GM19328 (cell line): ENCODE data around the gene GREB1L.
"Not testable (repeated sequence)": the region's sequence is repeated elsewhere in the genome, so short reads cannot be mapped to it uniquely, and the experiment has no call there.

Experiments
- ATAC-seq: cut with Tn5 transposase; IDR thresholded peaks from one replicate; pipeline ENCODE4 v1.9.1; 2021; ENCODE audit warnings: mild to moderate bottlenecking, moderate library complexity; ENCODE audit not compliant: unreplicated experiment

The GREB1L gene

DNA sequence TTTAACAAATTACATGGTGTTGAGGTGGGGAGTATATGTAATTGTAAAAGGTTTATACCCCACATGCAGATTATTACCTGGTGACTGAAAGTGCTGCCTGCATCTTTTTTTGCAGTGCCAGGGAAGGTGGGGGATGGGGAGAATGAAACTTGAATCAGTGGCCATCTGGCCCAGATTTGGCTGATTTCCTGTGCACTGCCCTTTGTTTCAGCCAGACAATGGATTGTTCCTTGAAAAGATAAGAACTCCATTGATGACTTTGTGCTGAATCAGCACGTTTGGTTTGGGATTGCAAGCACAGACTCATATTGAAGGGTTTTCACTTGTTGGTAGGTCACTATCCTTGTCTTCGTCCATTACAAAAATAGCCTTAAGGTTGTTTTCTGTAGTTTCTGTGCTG, 20.9 kb downstream of the GREB1L start:
- ATAC-seq, result no peak

DNA sequence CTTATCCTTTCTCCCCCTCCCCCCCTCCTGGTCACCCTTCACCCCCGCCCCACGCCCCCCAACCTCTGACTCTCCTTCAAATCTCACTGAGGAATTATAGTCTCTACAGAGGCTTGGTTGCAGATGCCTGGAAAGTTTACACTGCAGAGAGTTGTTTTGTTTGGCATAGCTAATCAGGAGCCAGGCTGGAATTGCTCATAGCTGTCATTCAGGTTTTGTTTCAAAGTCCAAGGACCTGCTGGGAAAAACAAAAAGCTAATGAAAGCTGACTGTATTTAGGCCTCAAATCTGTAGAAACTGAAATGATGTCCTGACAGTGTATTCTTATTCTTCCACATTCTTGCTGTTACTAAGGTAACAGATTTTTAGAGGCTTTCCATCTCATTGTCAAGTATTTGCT, 22.6 kb downstream of the GREB1L start:
- no peak for ATAC-seq

DNA sequence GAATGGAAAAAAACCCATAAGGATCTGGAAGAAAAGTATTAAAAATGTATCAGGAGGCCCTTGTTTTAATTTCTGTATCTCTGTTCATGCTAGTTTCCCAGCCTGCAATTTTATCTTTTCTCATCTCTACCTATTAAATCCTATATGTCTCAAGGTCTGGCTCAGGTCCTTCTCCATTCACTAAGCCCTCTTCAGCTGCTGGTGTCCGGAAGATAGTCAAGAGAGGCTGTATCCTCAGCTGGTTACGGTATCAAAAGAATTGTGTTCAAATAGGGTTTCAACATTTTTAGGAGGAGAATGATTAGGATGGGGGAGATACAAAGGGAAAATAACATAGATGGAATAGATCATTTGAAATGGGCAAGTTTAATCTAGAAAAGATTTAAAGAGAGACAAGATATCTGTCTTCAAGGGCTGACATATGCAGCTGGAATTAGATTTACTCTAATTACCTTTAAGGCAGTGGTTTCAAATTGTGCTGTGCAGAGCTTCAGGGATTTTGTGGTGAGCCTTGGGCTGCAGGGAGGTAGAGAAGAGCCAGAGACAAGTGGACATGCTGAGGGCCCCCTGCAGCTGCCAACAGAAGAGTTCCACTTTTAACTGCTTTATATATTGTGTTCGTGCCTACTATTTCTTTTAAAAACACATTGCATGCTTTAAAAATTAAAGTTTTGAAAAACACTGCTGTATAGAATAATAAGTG, 24.1 kb downstream of the GREB1L start:
- no peak for ATAC-seq

DNA sequence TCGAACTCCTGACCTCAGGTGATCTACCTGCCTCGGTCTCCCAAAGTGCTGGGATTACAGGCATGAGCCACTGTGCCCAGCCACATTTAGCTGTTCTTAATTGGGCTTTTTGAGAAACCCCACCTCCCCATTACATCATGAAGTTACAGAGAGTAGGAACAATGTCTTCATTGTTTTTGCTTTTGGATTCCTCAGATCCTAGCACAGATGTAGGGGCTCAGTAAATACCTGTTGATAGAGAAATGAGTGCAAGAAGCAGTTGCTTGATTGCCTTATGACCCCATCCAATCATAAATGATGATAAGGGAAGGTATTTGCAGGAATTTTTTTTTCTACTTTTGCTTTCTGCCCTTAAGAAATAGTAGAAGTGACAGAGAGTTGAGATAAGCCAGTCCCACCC, 25.4 kb downstream of the GREB1L start:
- ATAC-seq, result no peak

DNA sequence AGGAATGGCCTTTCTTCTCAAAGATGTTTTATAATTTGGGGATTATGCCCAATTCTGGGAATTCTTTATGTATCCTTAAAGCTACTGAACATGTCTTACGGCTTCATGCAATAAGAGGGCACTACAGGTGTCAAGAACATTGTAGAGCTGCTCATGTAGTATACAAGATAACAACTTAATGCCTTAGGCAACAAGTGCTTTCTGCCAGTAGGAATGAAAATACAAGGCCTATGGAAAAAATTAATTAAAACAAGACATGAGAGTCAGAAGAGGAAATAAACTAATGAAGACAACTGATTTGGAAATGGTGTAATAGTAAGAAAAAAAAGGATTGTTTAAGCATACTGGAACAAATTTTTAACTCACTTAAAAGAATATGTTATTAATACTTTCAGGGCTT, 27.3 kb downstream of the GREB1L start:
- no peak for ATAC-seq

DNA sequence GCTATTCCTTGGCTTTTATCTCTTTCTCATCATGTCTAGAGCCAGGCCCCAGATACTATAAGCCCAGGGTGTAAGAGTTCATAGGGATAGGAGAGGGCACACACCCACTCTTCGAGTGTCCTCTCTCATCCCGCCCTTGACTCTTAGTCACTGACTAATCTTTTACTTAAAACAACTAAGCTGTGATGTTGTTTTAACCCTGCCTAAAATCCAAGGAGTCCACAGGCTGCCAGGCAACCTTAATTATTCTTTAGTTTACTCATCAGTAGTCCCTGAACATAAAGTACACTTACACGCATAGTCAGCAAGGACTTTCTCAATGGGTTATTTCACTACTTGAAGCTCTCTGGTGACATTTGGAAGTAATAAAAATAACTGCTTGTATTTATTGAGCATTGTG, 28.4 kb downstream of the GREB1L start:
- ATAC-seq, result no peak

DNA sequence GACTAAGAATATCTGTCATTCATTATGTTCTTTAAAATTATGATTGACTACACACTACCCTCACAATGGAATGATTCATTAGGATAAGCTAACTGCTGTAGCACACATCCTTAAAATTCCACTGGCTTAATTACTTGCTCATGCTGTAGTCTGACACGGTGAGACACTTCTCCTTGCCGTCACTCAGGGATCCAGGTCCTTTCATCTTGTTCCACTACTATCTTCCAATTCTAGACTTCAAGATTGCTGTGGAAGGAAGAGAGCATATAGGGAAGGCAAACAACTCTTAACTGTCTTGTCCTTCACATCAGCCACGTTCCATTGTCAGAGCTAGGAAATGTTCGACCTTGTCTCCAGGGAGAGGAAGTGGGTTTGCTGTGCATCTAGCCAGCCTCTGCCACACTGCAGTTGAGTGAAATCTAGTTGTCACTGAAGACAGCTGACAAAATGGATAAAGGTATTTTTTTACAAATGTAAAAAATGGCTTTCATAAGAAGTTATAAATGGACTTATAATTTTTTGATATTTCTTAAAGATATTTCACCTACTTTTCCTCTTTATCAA, 30.1 kb downstream of the GREB1L start:
- ATAC-seq, result no peak

DNA sequence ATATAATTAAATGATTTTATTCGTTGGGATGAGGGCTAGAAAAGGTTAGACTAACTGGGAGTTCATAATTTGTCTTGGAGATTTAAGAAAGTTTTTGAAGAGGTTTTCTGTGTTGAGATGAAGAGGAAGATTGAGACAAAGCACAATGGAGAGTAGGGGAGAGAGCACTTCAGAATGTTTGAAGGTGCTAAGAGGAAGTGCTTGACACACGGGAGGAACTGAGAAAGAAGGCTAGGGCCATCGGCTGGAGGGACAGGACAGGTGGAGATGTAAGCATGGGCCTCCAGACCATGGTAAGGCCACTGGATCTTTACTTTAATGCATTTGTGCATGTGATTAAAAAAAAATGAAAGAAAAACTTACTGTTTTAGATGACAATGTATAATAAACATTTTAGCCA, 31.5 kb downstream of the GREB1L start:
- no peak for ATAC-seq

DNA sequence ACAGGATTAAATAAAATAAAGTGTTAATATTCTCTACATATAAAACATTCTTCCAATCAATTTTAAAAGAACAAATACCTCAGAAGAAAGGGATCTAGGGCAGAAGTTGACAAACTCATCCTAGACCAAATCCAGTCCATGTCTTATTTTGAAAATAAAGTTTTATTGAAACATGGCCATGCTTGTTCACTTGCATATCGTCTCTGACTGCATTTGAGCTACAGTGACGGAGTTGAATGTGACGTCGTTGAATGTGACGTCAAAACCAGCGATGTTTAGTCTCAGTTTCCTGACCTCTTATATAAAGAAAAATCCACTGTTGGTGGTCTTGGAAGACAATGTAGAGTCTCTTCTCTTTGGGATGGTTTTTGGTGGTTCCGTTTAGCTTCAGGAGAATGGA, 33.6 kb downstream of the GREB1L start:
- no peak for ATAC-seq

DNA sequence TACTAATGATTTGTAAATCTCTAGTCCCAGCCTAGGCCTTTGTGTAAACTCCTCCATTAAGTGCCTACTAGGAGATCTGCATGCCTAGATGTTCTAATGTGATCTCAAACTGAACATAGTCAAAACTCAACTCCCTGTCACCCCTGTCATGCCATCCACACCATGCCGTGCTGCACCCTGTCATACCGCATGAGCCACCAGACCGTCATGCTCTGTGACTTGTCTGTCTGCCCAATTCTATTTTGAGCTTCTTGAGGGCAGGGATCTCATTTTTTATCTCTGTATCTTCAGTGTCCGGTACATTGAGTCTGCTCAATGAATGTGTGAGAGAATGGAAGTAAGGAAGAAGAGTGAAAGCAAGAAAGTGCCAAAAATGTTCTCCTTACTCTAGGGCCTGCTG, 35.5 kb downstream of the GREB1L start:
- ATAC-seq, result no peak

DNA sequence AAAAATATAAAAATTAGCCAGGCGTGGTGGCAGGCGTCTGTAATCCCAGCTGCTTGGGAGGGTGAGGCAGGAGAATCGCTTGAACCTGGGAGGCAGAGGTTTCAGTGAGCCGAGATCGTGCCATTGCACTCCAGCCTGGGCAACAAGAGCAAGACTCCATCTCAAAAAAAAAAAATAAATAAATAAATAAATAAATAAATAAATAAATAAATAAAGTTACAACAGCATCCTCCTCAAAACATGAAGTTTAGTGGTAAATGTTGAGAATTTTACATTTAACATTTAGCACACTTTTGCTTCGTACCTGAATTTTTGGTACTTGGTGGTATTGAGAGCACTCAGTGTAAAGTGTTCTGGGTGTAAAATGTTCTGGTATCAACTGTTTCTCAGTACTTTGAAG, 36.2 kb downstream of the GREB1L start:
- ATAC-seq, result not testable (repeated sequence)

DNA sequence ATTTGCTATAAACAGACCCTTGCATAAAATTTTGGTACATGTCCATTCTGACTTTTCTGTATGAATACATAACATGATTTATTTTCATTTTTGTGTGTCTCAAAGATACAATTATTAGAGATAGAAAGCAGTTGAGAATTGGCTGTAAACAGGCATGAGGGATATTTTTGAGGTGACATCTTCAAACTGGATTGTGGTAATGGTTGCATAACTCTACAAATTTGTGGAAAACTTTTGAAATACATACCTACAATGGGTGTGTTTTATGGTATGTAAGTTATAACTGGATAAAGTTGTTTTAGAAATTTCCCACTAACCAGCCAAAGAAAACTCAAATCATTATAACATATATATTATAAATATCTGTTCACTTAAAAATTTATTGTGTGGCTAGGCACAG, 39.6 kb downstream of the GREB1L start:
- ATAC-seq, result no peak

DNA sequence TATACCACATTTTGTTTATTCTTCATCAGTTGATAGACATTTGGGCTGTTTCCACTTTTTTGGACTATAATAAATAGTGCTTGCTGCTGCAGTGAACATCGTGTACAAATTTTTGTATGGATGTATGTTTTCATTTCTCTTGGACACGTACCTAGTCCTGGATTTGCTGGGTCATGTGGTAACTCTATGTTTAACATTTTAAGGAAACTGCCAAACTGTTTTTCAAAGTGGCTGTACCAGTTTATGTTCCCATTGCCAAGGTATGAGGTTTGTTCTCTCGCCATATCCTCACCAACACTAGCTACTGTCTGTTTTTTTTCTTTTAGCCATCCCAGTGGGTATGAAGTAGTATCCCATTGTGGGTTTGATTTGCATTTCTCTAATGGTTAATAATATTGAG, 42.5 kb downstream of the GREB1L start:
- no peak for ATAC-seq

DNA sequence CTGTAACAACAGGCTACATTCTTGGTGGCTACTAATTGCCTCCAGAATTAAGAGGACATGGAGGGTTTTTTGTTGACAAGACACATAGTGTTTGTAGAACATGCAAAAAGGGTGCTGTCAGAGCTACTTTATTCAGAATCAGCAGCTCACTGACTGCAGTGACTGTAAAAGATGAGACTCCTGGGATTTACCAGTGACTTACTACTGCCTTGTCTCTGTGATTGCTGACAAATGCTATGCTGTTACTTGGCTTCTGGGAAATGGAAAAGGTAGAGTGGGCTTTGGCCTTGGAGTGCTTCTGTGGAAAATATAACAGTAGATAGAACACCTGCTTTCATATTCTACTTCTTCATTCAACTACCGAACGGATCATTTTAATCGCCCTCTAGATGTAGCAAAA, 47.8 kb downstream of the GREB1L start:
- no peak for ATAC-seq

DNA sequence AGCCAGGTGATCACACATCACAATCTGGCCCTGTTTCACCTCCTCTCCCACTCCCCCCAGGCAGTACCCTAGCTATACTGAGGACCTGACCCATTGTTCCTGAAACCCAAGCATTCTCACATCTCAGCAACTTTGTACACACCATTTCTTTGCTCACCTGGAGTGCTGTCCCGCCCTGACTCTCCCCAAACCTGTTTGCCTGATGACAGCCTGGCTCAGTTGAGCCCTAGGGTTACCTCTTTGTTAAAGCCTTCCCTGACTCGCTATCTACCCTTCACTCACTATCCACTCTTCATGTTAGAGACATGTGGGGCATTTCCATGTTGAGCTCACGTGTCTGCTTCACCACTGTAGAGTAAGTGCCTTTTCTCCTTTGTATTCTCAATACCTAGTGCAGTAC, 49.1 kb downstream of the GREB1L start:
- no peak for ATAC-seq

DNA sequence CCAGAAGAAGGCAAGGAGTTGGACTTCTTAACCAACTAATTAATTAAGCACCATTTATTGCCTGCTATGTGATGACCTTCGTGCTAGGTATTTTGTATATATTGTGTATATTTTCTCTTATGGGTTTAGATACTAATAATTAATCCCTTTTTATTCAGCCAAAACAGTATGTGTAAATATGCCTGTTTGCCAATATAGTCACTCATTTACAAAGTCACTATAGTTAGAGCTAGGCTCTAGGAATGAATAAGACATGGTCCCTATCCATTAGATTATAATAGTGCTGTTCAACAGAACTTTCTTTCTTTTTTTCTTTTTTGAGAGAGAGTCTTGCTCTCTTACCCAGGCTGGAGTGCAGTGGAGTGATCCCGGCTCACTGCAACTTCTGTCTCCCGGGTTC, 51.4 kb downstream of the GREB1L start:
- no peak for ATAC-seq

DNA sequence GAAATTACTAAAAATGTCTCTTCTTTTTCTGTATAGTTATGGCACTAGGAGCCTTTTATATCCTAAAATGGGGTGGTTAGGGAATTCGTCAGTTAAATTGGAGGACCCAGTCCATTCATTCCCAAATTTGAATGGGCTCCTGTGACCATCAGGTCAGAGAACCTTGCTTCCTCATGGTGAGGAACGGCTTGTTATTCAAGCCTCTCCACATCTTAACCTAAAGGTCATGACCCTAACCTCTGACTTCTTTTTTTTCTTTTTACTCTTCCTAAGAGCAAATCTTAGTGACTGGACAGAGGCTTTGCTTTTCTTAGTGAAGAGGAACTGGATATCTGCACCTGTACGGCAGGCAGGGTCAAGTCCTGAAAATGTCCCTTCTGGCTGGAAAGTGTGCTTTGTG, 53.1 kb downstream of the GREB1L start:
- no peak for ATAC-seq

DNA sequence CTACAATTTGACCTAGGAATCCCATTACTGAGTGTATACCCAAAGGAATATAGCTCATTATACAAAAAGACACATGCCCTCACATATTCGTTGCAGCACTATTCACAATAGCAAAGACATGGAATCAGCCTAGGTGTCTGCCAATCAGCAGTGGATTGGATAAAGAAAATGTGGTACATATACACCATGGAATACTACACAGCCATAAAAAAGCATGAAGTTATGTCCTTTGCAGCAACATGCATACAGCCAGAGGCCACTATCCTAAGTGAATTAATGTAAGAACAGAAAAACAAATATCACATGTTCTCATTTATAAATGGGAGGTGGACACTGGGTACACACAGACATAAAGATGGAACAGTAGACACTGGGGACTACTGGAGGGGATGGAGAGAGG, 54.0 kb downstream of the GREB1L start:
- no peak for ATAC-seq

DNA sequence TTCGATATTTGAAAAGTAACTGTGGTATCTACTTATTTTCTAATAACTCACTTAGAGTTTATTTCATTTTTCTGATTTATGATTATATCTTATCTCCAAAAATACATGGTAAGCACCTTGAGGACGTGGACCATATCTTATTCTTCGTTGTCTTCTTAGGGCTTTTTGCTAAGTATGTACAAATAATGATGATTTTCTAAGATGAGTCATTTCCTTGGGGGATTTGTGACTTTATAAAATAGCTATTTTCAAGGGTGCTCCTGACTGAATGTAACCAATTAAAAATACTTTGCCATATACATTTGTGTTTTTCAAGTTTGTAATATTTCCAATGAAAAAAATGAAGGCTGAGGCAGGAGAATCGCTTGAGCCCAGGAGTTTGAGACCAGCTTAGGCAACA, 56.3 kb downstream of the GREB1L start:
- no peak for ATAC-seq

DNA sequence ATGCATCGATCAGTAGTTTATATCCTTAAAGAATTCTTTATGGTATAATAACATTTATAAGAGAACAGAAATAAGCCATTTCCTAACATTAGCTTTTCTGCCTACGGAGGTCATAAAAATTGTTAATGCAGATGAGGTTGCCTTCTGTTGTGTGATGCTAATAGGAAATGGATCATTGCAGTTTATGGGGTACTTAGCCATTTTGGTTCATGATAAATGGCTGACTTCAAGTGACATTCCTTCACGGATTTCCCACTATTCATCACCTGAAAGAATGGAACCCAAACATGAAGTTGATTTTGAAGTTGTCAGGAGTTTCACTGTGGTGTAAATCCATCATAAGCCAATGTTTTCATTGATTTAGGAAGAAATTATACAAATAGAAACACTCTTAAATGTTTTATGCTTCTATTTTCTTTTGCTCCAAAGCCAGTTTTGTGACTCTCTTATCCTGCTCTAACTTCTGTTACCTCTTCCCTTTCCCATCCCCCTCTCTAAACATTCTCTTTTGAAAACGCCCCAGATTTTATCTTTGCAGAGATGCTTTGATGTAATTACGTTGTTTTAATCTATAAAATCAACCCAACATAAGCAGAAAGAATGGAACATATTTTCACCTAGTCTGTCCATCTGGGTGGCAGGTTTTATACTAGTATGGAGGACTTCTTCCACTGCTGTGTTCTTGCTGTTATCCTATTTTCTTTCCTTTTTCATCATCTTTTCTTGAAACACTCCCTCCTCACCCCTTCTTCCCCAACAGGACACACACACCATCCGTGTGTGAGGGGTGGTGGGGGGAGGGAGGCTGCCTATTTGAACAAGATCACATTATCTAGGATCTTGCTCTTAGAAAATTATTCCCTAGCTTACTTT, 58.2 kb downstream of the GREB1L start:
- ATAC-seq, result no peak

DNA sequence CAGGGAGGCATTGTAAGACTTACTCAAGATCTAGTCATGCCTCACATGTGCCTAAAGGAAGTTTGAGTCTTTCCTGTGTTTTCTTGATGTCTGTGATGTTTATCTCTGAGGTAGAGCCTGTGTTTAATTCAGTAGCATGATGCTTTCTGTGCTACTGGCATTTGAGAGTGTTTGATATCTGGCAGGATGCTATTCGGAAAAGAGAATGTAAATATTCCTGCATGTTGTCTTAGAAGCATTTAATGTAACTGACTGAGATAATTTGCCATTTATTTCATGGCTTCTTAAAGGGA, 58.8 kb downstream of the GREB1L start:
- no peak for ATAC-seq

DNA sequence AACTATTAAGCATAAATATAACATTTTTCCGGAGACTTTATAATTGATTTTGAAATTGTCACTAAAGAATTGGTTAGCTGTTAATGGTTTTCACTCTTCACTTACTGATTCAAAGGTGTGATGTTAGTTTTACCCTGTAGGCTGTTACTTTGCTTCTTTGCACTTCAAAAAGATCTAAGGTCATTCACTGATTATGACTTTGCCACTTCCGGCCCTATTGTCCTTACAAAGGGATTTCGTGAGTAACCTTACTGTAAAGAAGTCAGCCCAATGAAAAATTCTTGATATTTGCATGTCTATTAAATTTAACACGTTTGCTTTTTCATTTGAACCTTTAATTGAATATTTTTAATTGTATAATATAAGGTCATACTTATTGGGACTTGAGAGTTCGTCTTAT, 61.4 kb downstream of the GREB1L start:
- no peak for ATAC-seq
